ENCODE results near the gene RFPL4A.

- TF ChIP-seq POLR2AphosphoS5 (IDR thresholded peaks at IDR 0.05), result no peak
- TF ChIP-seq CTCF (IDR thresholded peaks at IDR 0.05; ENCODE audit: poor library complexity, severe bottlenecking), result no peak
- TF ChIP-seq EP300 (conservative IDR thresholded peaks at IDR 0.05; ENCODE audit: poor library complexity, severe bottlenecking), result no peak
- TF ChIP-seq SMC3 (conservative IDR thresholded peaks at IDR 0.05; ENCODE audit: poor library complexity), result no peak
- TF ChIP-seq MXI1 (conservative IDR thresholded peaks at IDR 0.05; ENCODE audit: poor library complexity, severe bottlenecking), result no peak
- no peak for TF ChIP-seq REST (IDR thresholded peaks at IDR 0.05; ENCODE audit: borderline replicate concordance)
- TF ChIP-seq EZH2 (IDR thresholded peaks at IDR 0.05; ENCODE audit: borderline replicate concordance, insufficient read depth, low read length, poor library complexity, severe bottlenecking), result no peak
- TF ChIP-seq RAD21 (conservative IDR thresholded peaks at IDR 0.05), result no peak
- TF ChIP-seq TAF1 (IDR thresholded peaks at IDR 0.05; ENCODE audit: low read depth), result no peak
These were observed 53.6 kb downstream of the RFPL4A start for GRCh38 chr19:55812449-55812848.
